ENCODE results near the gene PCBP3.

Gene PCBP3

GRCh38 chr21:45764792-45765191, 121.3 kb downstream of the PCBP3 start:
- Histone ChIP-seq H3K4me1 (ENCODE audit: control insufficient read depth, insufficient read depth, low read length) (peaks cover 12% of the 10 kb centered on the region), H3K27ac (ENCODE audit: low read length) (no peak overlapping the region), H3K27me3 (ENCODE audit: control insufficient read depth in 1 of 2, insufficient read depth in 2 of 2, low read length in 2 of 2) (peaks cover 6 to 7% of the 10 kb centered on the region in 2 donors), H3K36me3 (ENCODE audit: control insufficient read depth in 2 of 2, insufficient read depth in 2 of 2, low read length in 2 of 2) (no peaks in the 10 kb centered on the region), H3K4me3 (ENCODE audit: low read length in 2 of 2) (no peak overlapping the region), H3K9me3 (ENCODE audit: control insufficient read depth in 2 of 2, low read length in 2 of 2) (no peaks in the 10 kb centered on the region), H3K9ac (ENCODE audit: low read length in 2 of 2) (no peak overlapping the region)

GRCh38 chr21:45765375-45765774, 121.8 kb downstream of the PCBP3 start:
- no peak overlapping the region for H3K9ac ChIP-seq (ENCODE audit: low read length in 2 of 2)
- peaks cover 12% of the 10 kb centered on the region for H3K4me1 ChIP-seq (ENCODE audit: control insufficient read depth, insufficient read depth, low read length)
- H3K27me3 ChIP-seq (ENCODE audit: control insufficient read depth in 1 of 2, insufficient read depth in 2 of 2, low read length in 2 of 2), result peaks cover 6 to 7% of the 10 kb centered on the region in 2 donors
- no peaks in the 10 kb centered on the region for H3K36me3 ChIP-seq (ENCODE audit: control insufficient read depth in 2 of 2, insufficient read depth in 2 of 2, low read length in 2 of 2)
- no peak overlapping the region for H3K27ac ChIP-seq (ENCODE audit: low read length)
- no peak overlapping the region for H3K4me3 ChIP-seq (ENCODE audit: low read length in 2 of 2)
- no peaks in the 10 kb centered on the region for H3K9me3 ChIP-seq (ENCODE audit: control insufficient read depth in 2 of 2, low read length in 2 of 2)

DNA sequence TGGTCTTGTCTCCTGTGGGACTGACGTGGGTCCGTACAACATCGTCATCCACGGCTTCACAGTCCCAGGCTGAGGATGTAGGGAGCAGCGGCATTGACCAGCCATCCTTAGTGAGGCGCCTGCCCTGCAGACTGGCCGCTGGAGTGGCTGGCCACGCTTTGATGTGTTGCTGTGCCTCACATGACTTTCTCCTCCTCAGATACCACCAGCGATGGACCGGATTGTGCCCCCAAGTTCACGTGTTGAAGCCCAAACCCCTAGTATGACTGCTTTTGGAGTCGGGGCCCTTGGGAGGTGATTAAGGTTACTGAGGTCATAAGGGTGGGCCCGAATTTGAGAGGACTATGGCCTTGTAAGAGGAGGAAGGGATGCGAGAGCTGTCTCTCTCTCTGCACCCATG, 122.5 kb downstream of the PCBP3 start:
- Histone ChIP-seq H3K36me3 (ENCODE audit: control insufficient read depth in 2 of 2, insufficient read depth in 2 of 2, low read length in 2 of 2) (no peaks in the 10 kb centered on the region), H3K27me3 (ENCODE audit: control insufficient read depth in 1 of 2, insufficient read depth in 2 of 2, low read length in 2 of 2) (peaks cover 6 to 7% of the 10 kb centered on the region in 2 donors), H3K4me3 (ENCODE audit: low read length in 2 of 2) (no peak overlapping the region), H3K9ac (ENCODE audit: low read length in 2 of 2) (no peak overlapping the region), H3K9me3 (ENCODE audit: control insufficient read depth in 2 of 2, low read length in 2 of 2) (no peaks in the 10 kb centered on the region), H3K27ac (ENCODE audit: low read length) (no peak overlapping the region), H3K4me1 (ENCODE audit: control insufficient read depth, insufficient read depth, low read length) (peaks cover 12% of the 10 kb centered on the region)

DNA sequence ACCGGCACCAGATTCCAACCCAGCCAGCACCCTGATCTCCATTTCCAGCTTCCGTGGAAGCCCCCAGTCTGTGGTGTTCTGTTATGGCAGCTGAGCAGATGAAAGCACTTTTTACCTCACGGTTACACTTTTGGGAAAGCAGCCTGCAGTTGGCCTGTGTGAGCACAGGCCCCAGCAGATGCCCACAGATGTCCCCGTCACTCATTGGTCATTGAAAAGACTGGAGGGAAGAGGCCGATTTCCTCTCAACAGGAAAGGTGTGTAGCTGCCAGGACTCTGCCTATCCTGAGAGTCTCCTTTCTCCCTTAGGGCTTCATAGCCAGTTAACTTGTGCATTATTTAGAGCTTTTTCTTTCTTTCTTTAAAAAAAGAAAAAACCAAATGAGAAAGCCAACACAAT, 123.0 kb downstream of the PCBP3 start:
- peaks cover 12% of the 10 kb centered on the region for H3K4me1 ChIP-seq (ENCODE audit: control insufficient read depth, insufficient read depth, low read length)
- no peak overlapping the region for H3K9ac ChIP-seq (ENCODE audit: low read length in 2 of 2)
- H3K9me3 ChIP-seq (ENCODE audit: control insufficient read depth in 2 of 2, low read length in 2 of 2), result no peaks in the 10 kb centered on the region

GRCh38 chr21:45767071-45768006, 123.8 kb downstream of the PCBP3 start:
- H3K9ac ChIP-seq (ENCODE audit: low read length in 2 of 2), result no peak overlapping the region
- H3K9me3 ChIP-seq (ENCODE audit: control insufficient read depth in 2 of 2, low read length in 2 of 2), result no peaks in the 10 kb centered on the region
- no peak overlapping the region for H3K4me3 ChIP-seq (ENCODE audit: low read length in 2 of 2)
- H3K27me3 ChIP-seq (ENCODE audit: control insufficient read depth in 1 of 2, insufficient read depth in 2 of 2, low read length in 2 of 2), result peaks cover 4 to 7% of the 10 kb centered on the region in 2 donors
- no peaks in the 10 kb centered on the region for H3K36me3 ChIP-seq (ENCODE audit: control insufficient read depth in 2 of 2, insufficient read depth in 2 of 2, low read length in 2 of 2)
- no peak overlapping the region for H3K27ac ChIP-seq (ENCODE audit: low read length)
- H3K4me1 ChIP-seq (ENCODE audit: control insufficient read depth, insufficient read depth, low read length), result peaks cover 12% of the 10 kb centered on the region

More for the DNA sequence above, 123.0 kb downstream of the PCBP3 start:
- Histone ChIP-seq H3K27me3 (ENCODE audit: control insufficient read depth in 1 of 2, insufficient read depth in 2 of 2, low read length in 2 of 2) (peaks cover 6 to 7% of the 10 kb centered on the region in 2 donors), H3K36me3 (ENCODE audit: control insufficient read depth in 2 of 2, insufficient read depth in 2 of 2, low read length in 2 of 2) (no peaks in the 10 kb centered on the region), H3K4me3 (ENCODE audit: low read length in 2 of 2) (no peak overlapping the region), H3K27ac (ENCODE audit: low read length) (no peak overlapping the region)

GRCh38 chr21:45768011-45768739, 124.7 kb downstream of the PCBP3 start:
- H3K4me1 ChIP-seq (ENCODE audit: control insufficient read depth, insufficient read depth, low read length), result peaks cover 12% of the 10 kb centered on the region
- H3K27me3 ChIP-seq (ENCODE audit: control insufficient read depth in 1 of 2, insufficient read depth in 2 of 2, low read length in 2 of 2), result peaks cover 0 to 1% of the 10 kb centered on the region in 2 donors
- no peaks in the 10 kb centered on the region for H3K36me3 ChIP-seq (ENCODE audit: control insufficient read depth in 2 of 2, insufficient read depth in 2 of 2, low read length in 2 of 2)
- H3K27ac ChIP-seq (ENCODE audit: low read length), result no peak overlapping the region
- no peaks in the 10 kb centered on the region for H3K9me3 ChIP-seq (ENCODE audit: control insufficient read depth in 2 of 2, low read length in 2 of 2)
- no peak overlapping the region for H3K9ac ChIP-seq (ENCODE audit: low read length in 2 of 2)
- H3K4me3 ChIP-seq (ENCODE audit: low read length in 2 of 2), result no peak overlapping the region

DNA sequence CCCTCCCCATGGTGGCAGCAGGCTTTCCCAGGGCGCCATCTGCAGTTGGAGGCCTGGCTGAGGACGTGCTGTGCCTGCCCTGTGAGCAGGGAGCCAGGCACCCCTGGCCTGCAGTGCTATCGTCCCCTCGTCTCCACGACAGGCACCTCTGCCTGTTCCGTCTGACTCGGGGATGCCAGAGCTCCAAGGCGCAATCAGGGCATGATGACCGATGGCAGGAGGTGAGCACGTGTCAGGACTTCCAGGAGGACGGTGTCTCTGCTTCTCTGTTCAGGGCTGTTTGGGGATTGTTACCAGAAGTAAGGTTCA, 125.2 kb downstream of the PCBP3 start:
- no peaks in the 10 kb centered on the region for H3K36me3 ChIP-seq (ENCODE audit: control insufficient read depth in 2 of 2, insufficient read depth in 2 of 2, low read length in 2 of 2)
- H3K27me3 ChIP-seq (ENCODE audit: control insufficient read depth in 1 of 2, insufficient read depth in 2 of 2, low read length in 2 of 2), result no peaks in the 10 kb centered on the region
- H3K27ac ChIP-seq (ENCODE audit: low read length), result no peak overlapping the region
- no peak overlapping the region for H3K9ac ChIP-seq (ENCODE audit: low read length in 2 of 2)
- H3K4me1 ChIP-seq (ENCODE audit: control insufficient read depth, insufficient read depth, low read length), result peaks cover 12% of the 10 kb centered on the region
- H3K4me3 ChIP-seq (ENCODE audit: low read length in 2 of 2), result no peak overlapping the region
- H3K9me3 ChIP-seq (ENCODE audit: control insufficient read depth in 2 of 2, low read length in 2 of 2), result no peaks in the 10 kb centered on the region

DNA sequence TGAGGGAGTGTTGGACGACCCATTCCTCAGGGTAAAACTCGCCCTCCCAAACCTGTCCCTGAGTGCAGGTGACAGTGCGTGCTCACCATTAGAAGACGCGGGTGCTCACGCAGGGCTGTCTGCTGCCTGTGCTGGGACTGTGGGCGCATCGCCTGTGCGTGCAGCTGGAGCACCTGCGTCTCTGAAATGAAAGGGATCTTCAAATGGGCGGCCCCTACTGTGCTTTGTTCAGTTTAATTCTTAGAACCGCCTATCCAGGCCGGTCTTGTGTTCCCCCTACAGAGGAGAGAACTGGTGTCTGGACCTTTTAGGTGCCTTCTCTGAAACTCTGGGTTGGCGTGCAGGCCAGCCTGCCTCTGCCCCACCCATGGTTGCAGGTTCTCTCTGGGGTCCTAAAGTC, 125.8 kb downstream of the PCBP3 start:
- H3K4me3 ChIP-seq (ENCODE audit: low read length in 2 of 2), result no peak overlapping the region
- no peak overlapping the region for H3K9ac ChIP-seq (ENCODE audit: low read length in 2 of 2)

GRCh38 chr21:45769896-45770295, 126.4 kb downstream of the PCBP3 start:
- Histone ChIP-seq H3K9me3 (ENCODE audit: control insufficient read depth in 2 of 2, low read length in 2 of 2) (no peaks in the 10 kb centered on the region), H3K9ac (ENCODE audit: low read length in 2 of 2) (no peak overlapping the region), H3K27ac (ENCODE audit: low read length) (no peak overlapping the region), H3K4me1 (ENCODE audit: control insufficient read depth, insufficient read depth, low read length) (peaks cover 12% of the 10 kb centered on the region), H3K27me3 (ENCODE audit: control insufficient read depth in 1 of 2, insufficient read depth in 2 of 2, low read length in 2 of 2) (no peaks in the 10 kb centered on the region), H3K36me3 (ENCODE audit: control insufficient read depth in 2 of 2, insufficient read depth in 2 of 2, low read length in 2 of 2) (no peaks in the 10 kb centered on the region), H3K4me3 (ENCODE audit: low read length in 2 of 2) (no peak overlapping the region)

More for the DNA sequence above, 125.8 kb downstream of the PCBP3 start:
- Histone ChIP-seq H3K27me3 (ENCODE audit: control insufficient read depth in 1 of 2, insufficient read depth in 2 of 2, low read length in 2 of 2) (no peaks in the 10 kb centered on the region), H3K4me1 (ENCODE audit: control insufficient read depth, insufficient read depth, low read length) (peaks cover 12% of the 10 kb centered on the region), H3K9me3 (ENCODE audit: control insufficient read depth in 2 of 2, low read length in 2 of 2) (no peaks in the 10 kb centered on the region), H3K36me3 (ENCODE audit: control insufficient read depth in 2 of 2, insufficient read depth in 2 of 2, low read length in 2 of 2) (no peaks in the 10 kb centered on the region), H3K27ac (ENCODE audit: low read length) (no peak overlapping the region)

DNA sequence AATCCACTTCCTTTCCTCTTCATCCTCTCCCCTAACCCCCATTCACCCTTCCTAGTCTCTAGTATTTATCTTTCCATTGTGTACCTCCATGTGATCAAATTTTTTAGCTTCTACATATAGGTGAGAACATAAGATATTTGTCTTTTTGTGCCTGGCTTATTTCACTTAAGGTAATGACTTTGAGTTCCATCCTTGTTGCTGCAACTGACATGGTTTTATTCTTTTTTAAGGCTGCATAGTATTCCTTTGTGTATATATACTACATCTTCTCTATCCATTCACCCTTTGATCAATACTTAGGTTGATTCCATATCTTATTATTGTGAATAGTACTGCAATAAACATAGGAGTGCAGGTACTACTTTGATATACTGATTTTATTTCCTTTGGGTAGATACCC, 128.7 kb downstream of the PCBP3 start:
- Histone ChIP-seq H3K27me3 (ENCODE audit: control insufficient read depth in 1 of 2, insufficient read depth in 2 of 2, low read length in 2 of 2) (no peaks in the 10 kb centered on the region), H3K9me3 (ENCODE audit: control insufficient read depth in 2 of 2, low read length in 2 of 2) (no peaks in the 10 kb centered on the region), H3K27ac (ENCODE audit: low read length) (no peak overlapping the region), H3K4me3 (ENCODE audit: low read length in 2 of 2) (no peak overlapping the region), H3K36me3 (ENCODE audit: control insufficient read depth in 2 of 2, insufficient read depth in 2 of 2, low read length in 2 of 2) (no peaks in the 10 kb centered on the region), H3K4me1 (ENCODE audit: control insufficient read depth, insufficient read depth, low read length) (peaks cover 12% of the 10 kb centered on the region), H3K9ac (ENCODE audit: low read length in 2 of 2) (no peak overlapping the region)

GRCh38 chr21:45774291-45774690, 130.8 kb downstream of the PCBP3 start:
- H3K27me3 ChIP-seq (ENCODE audit: control insufficient read depth in 1 of 2, insufficient read depth in 2 of 2, low read length in 2 of 2), result no peaks in the 10 kb centered on the region
- H3K4me3 ChIP-seq (ENCODE audit: low read length in 2 of 2), result no peak overlapping the region
- H3K4me1 ChIP-seq (ENCODE audit: control insufficient read depth, insufficient read depth, low read length), result no peaks in the 10 kb centered on the region
- no peak overlapping the region for H3K27ac ChIP-seq (ENCODE audit: low read length)
- no peak overlapping the region for H3K9ac ChIP-seq (ENCODE audit: low read length in 2 of 2)
- no peaks in the 10 kb centered on the region for H3K36me3 ChIP-seq (ENCODE audit: control insufficient read depth in 2 of 2, insufficient read depth in 2 of 2, low read length in 2 of 2)
- H3K9me3 ChIP-seq (ENCODE audit: control insufficient read depth in 2 of 2, low read length in 2 of 2), result no peaks in the 10 kb centered on the region
